Tibial artery (tissue), 4 donors: ENCODE data around the gene DEPDC7.
A peak's percentile ranks its signal among the peaks of the same experiment; 100 is the strongest.
"Not testable (repeated sequence)": the region's sequence is repeated elsewhere in the genome, so short reads cannot be mapped to it uniquely, and the experiment has no call there.

Experiments used
- DNase-seq, 2 donors: peaks; one replicate each; pipeline ENCODE4 v3.0.0-alpha.2; 2019
- H3K27ac ChIP-seq, 2 donors: fragments of 200-600 bp; sonication (generic) in 1 of 2; 1 replicate in 1 of 2; 2 replicates in 1 of 2; pipeline ENCODE4 v1.5.1; 2018 to 2019; ENCODE audit warnings: mild to moderate bottlenecking in 1 of 2
- H3K27me3 ChIP-seq, 2 donors: fragments of 200-600 bp; sonication (generic) in 1 of 2; one replicate each; pipeline versions ENCODE4 v1.5.1 to v1.6.0; 2016 to 2019
- H3K36me3 ChIP-seq, 3 donors: fragments of 200-600 bp; sonication (generic) in 2 of 3; one replicate each; pipeline ENCODE4 v1.5.1; 2016 to 2019; ENCODE audit warnings: mild to moderate bottlenecking in 2 of 3
- H3K4me1 ChIP-seq, 4 donors: fragments of 200-600 bp; sonication (generic) in 2 of 4; 1 replicate in 3 of 4; 2 replicates in 1 of 4; pipeline ENCODE4 v1.5.1; 2016 to 2019
- H3K4me3 ChIP-seq, 2 donors: fragments of 200-600 bp; sonication (generic) in 1 of 2; 1 replicate in 1 of 2; 2 replicates in 1 of 2; pipeline ENCODE4 v1.5.1; 2018 to 2019; ENCODE audit warnings: mild to moderate bottlenecking in 2 of 2
- H3K9me3 ChIP-seq, 3 donors: fragments of 200-600 bp; sonication (generic) in 1 of 3; one replicate each; pipeline ENCODE4 v1.5.1; 2016 to 2019
- CTCF ChIP-seq, 2 experiments: fragments of 200-600 bp in 1 of 2; fragments of 450-650 bp in 1 of 2; IDR thresholded peaks; one replicate each; pipeline ENCODE4 v1.5.1; 2017 to 2019; ENCODE audit warnings: antibody characterized with exemption in 2 of 2, mild to moderate bottlenecking in 1 of 2, moderate library complexity in 1 of 2
- intact Hi-C: fragments of 100-400 bp; cut with DNase I; formaldehyde crosslinking; loops from one replicate; pipeline ENCODE4 v1.15.0; 2023; ENCODE audit warnings: low total_unique reads

The DEPDC7 gene

GRCh38 chr11:33015621-33016551, at the start of gene DEPDC7:
Gene DEPDC7 (plus strand): TSS chr11:33015878. CDS start chr11:33015956, 78 bp downstream.
- Histone ChIP-seq H3K36me3 (no peaks in the 10 kb centered on the region), H3K9me3 (no peaks in the 10 kb centered on the region), H3K27me3 (peaks cover 0 to 5% of the 10 kb centered on the region in 2 donors), H3K4me1 (peaks cover 0 to 14% (median 3%) of the 10 kb centered on the region in 4 donors), H3K4me3 (peak within 1 kb of the TSS; percentile 48 to 55), H3K27ac (no peak within 1 kb of the TSS)
- DNase-seq = peak; percentile 84 to 88
- TF ChIP-seq CTCF (IDR thresholded peaks at IDR 0.05) = no peak
- intact Hi-C loops = no loop called here

DNA sequence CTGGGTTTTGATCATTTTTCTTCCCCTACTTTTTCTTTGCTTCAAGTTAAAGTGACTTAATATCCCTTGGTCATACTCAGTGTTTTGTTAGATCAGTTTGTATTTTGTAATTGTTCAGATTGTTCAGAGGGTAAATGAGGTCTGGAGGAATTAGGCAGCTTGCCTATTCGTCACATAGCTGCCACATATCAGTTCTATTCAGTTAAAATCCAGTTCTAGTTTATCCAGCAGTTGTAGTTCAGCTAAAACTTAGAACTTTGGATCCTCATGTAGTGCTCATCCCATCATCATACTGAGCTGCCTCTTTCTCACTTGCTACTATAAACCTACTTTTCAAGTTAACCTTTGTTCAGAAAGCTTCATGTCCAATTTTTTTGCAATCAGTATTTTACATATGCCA, 47.1 kb upstream of the DEPDC7 start:
- Histone ChIP-seq H3K4me1 (no peaks in the 10 kb centered on the region), H3K27ac (no peak overlapping the region), H3K9me3 (no peaks in the 10 kb centered on the region), H3K27me3 (no peaks in the 10 kb centered on the region), H3K4me3 (no peak overlapping the region), H3K36me3 (peaks cover 16 to 40% (median 21%) of the 10 kb centered on the region in 3 donors)
- DNase-seq = no peak
- intact Hi-C loops = no loop called here
- TF ChIP-seq CTCF (IDR thresholded peaks at IDR 0.05) = no peak

GRCh38 chr11:32972233-32972632, 43.4 kb upstream of the DEPDC7 start:
- H3K27me3 ChIP-seq, H3K9me3 ChIP-seq, H3K27ac ChIP-seq, H3K4me3 ChIP-seq, H3K4me1 ChIP-seq, intact Hi-C loops, DNase-seq: not testable (repeated sequence)
- H3K36me3 ChIP-seq = peaks cover 33 to 57% (median 44%) of the 10 kb centered on the region in 3 donors

DNA sequence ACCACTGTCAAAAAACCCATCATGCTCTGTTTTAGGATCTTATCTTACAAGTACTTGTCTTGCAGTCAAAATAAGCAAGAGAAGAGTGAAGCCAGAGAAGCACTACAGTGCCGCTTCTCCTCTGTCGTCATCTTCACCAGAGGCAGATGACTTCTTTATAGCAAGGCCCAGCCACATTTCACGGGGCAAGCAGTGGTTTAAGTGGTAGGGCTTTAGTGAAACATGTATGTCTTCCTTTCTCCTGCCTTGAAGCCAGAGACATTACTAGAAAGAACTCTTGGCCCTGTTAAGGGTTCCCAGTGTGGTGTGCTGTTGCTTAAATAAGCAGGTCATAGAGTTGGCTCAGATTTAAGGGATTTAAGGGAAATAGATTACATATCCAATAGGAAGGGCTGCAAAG, 42.9 kb upstream of the DEPDC7 start:
- H3K4me3 ChIP-seq = no peak overlapping the region
- no peaks in the 10 kb centered on the region for H3K4me1 ChIP-seq
- TF ChIP-seq CTCF (IDR thresholded peaks at IDR 0.05) = no peak
- H3K27ac ChIP-seq = no peak overlapping the region
- H3K36me3 ChIP-seq = peaks cover 39 to 60% (median 44%) of the 10 kb centered on the region in 3 donors
- intact Hi-C loops = no loop called here
- H3K27me3 ChIP-seq = no peaks in the 10 kb centered on the region
- no peaks in the 10 kb centered on the region for H3K9me3 ChIP-seq
- DNase-seq = no peak

DNA sequence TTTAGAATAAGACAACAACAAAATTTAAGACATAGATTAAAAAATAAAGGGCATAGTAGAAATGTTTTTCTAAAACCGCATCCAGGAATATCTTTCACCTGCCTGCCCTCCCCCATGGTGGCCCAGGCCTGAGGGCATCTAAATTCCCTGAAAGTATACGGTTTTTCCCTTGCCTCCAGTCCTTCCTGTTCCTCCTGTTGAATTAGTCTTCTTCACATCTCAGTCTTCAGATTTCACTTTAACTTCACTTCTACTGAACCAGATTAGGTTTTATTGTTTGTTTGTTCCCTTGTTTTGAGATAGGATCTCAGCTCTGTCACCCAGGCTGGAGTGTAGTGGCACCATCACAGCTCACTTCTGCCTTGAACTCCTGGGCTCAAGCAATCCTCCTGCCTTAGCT, 33.1 kb upstream of the DEPDC7 start:
- no peaks in the 10 kb centered on the region for H3K9me3 ChIP-seq
- no peak overlapping the region for H3K4me3 ChIP-seq
- peaks cover 0 to 15% (median 13%) of the 10 kb centered on the region in 3 donors for H3K36me3 ChIP-seq
- H3K27ac ChIP-seq = no peak overlapping the region
- no peak for TF ChIP-seq CTCF (IDR thresholded peaks at IDR 0.05)
- H3K4me1 ChIP-seq = no peaks in the 10 kb centered on the region
- intact Hi-C loops = no loop called here
- DNase-seq = no peak
- no peaks in the 10 kb centered on the region for H3K27me3 ChIP-seq

DNA sequence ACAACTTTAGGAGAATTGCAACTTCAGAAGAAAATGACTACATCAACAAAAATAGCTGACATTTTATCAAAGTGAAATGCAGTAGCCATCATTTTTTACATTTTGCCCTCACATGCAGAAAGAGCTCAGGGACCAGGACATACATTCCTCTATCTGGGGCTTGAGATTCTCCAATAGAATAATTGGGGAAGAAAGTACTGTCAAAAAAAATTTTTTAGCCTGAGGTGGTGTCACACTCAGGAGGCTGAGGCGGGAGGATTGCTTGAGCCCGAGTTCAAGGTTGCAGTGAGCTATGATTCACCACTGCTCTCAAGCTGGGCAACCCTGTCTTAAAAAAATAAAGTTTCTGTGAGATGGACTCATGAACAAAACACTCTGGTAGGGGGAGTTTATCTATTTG, 32.2 kb upstream of the DEPDC7 start:
- H3K36me3 ChIP-seq = peaks cover 0 to 6% (median 6%) of the 10 kb centered on the region in 3 donors
- no peaks in the 10 kb centered on the region for H3K9me3 ChIP-seq
- H3K4me1 ChIP-seq = no peaks in the 10 kb centered on the region
- no peak overlapping the region for H3K4me3 ChIP-seq
- intact Hi-C loops = no loop called here
- TF ChIP-seq CTCF (IDR thresholded peaks at IDR 0.05) = no peak
- H3K27me3 ChIP-seq = no peaks in the 10 kb centered on the region
- no peak for DNase-seq
- H3K27ac ChIP-seq = no peak overlapping the region
